ENCODE measurements around the gene NACAD. TPM values are rescaled to one million over a fixed set of nuclear protein-coding genes. Genes with fewer than 3 reads are reported as not detected.
A peak's percentile ranks its signal among the peaks of the same experiment; 100 is the strongest.

NACAD gene
- total and polyA plus RNA-seq, 2 of the 4 experiments (the other 2 are of a cell fraction) = 0.54 to 2.2 TPM

DNA sequence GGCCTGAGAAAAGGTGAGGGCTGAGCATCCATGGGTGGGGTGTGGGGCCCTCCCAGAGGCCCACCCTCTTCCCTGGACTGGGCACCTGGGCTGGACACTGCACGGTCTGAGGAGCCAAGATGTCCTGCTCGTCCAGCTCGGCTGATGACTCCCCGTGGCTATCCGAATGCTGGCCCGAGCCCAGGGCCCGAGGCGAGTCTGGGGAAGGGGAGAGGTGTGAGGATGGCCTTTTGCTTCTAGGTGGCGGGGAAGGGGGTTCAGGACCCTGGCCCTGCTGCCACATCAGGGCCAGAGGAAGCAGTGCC is 7.1 kb downstream of the NACAD start:
- H2BK120ac ChIP-seq (ENCODE audit: low read depth, low read length) = no peak overlapping the region
- no peak overlapping the region for H4K91ac ChIP-seq (ENCODE audit: insufficient read depth, low read depth, low read length)
- CTCF ChIA-PET = no interaction called here
- H3K56ac ChIP-seq (ENCODE audit: extremely low read depth, insufficient read depth, low read length) = no peak overlapping the region
- peak overlapping the region; percentile 42 for H2AK9ac ChIP-seq (replicated peaks; ENCODE audit: low read depth, low read length, poor library complexity)
- H3K79me1 ChIP-seq (ENCODE audit: low read depth in 1 of 2, low read length in 2 of 2) = no peaks in the 10 kb centered on the region
- H3K27ac ChIP-seq (ENCODE audit: insufficient read depth, low read length) = no peak overlapping the region
- BruUV-seq (replicated peaks) = no TSS peak
- WGBS, 2 experiments (ENCODE audit: extremely low coverage in 2 of 2, insufficient read length in 1 of 2) = no CpG with 5 or more reads among the region's 9 CpGs
- H2BK20ac ChIP-seq (ENCODE audit: low read depth, low read length) = no peak overlapping the region
- no peak overlapping the region for H2AK5ac ChIP-seq (ENCODE audit: low read depth, low read length)
- H3K9me3 ChIP-seq (ENCODE audit: control insufficient read depth, insufficient read depth, low read length) = no peaks in the 10 kb centered on the region
- H3K4me2 ChIP-seq (ENCODE audit: low read depth, low read length) = no peak overlapping the region
- no peak overlapping the region for H2BK15ac ChIP-seq (ENCODE audit: low read depth, low read length)
- H2AFZ ChIP-seq (replicated peaks; ENCODE audit: low read length, poor library complexity) = peak overlapping the region; percentile 33
- POLR2A ChIA-PET (ENCODE audit: unreplicated experiment) = no interaction called here
- no peak overlapping the region for H3K9ac ChIP-seq (ENCODE audit: low read depth, low read length)
- H3K4me1 ChIP-seq (ENCODE audit: control insufficient read depth, insufficient read depth, low read length) = no peaks in the 10 kb centered on the region
- DNase-seq (no peak), ATAC-seq (ENCODE audit: low read depth) (no peak)
- peaks cover 4% of the 10 kb centered on the region; the same call in 1 of the 2 replicates for H4K20me1 ChIP-seq (ENCODE audit: insufficient read depth, low read length)
- peaks cover 24% of the 10 kb centered on the region for H3K36me3 ChIP-seq (ENCODE audit: control insufficient read depth, insufficient read depth, low read length)
- dilution Hi-C loops (cut with HindIII; ENCODE audit: low sequenced_read_pairs, unreplicated experiment) (no loop called here), intact Hi-C loops (cut with micrococcal nuclease) (no loop called here), in situ Hi-C loops (cut with MboI; ENCODE audit: low sequenced_read_pairs) (no loop called here)
- no peak overlapping the region for H4K5ac ChIP-seq (ENCODE audit: low read depth, low read length)
- H3K23ac ChIP-seq (ENCODE audit: low read depth, low read length) = no peak overlapping the region
- no peaks in the 10 kb centered on the region for H3K27me3 ChIP-seq (ENCODE audit: control insufficient read depth, insufficient read depth, low read length)
- H3K9me1 ChIP-seq (ENCODE audit: insufficient read depth, low read length) = peaks cover 16% of the 10 kb centered on the region
- H3K4ac ChIP-seq (ENCODE audit: low read depth, low read length) = no peak overlapping the region
- TF ChIP-seq CHD1 (IDR thresholded peaks at IDR 0.05; ENCODE audit: low read depth, low read length) = no peak
- TF ChIP-seq NFE2L2 (IDR thresholded peaks at IDR 0.05; ENCODE audit: low read depth, low read length) = no peak
- H4K8ac ChIP-seq (ENCODE audit: low read depth in 2 of 2, low read length in 2 of 2) = no peak overlapping the region
- no peak overlapping the region for H3K14ac ChIP-seq (replicated peaks; ENCODE audit: low read depth, low read length)
- H2BK5ac ChIP-seq (ENCODE audit: low read depth, low read length, poor library complexity, severe bottlenecking) = no peak overlapping the region
- no peak overlapping the region for H3K4me3 ChIP-seq (ENCODE audit: insufficient read depth, low read depth, low read length)
- H3K18ac ChIP-seq (ENCODE audit: low read depth, low read length) = no peak overlapping the region
